DND-41 (cell line): Measurements from ENCODE around the gene FIZ1.

Experiments
- EZH2 ChIP-seq: IDR thresholded peaks from 3 replicates; pipeline ENCODE4 v1.6.1; 2012; ENCODE audit warnings: borderline replicate concordance, low read depth, mild to moderate bottlenecking, moderate library complexity, low read length, inconsistent platforms; ENCODE audit not compliant: severe bottlenecking
- TF ChIP-seq, protein P1 (sequence below): IDR thresholded peaks from 2 replicates; pipeline ENCODE4 v1.5.1; 2012; ENCODE audit warnings: borderline replicate concordance, low read length, moderate library complexity, mild to moderate bottlenecking; ENCODE audit not compliant: poor library complexity, severe bottlenecking; ENCODE audit errors: extremely low read depth

DNA sequence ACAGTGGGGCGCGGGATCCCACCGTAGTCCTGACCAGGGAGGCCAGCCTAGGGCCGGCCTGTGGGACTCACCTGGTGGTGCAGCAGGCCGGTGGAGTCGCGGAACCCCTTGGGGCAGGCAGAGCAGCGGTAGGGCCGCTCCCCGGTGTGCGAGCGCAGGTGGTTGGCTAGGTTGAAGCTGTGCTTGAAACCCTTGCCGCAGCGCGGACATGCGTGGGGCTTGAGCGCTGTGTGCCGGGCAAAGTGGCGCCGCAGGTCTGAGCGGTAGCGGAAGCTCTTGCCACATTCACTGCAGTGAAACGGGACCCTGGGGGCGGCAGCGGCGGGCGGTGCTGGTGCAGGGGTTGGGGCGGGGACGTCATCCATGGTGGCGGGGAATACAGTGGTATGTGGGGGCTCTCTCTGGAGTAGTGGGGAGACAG is 1.8 kb downstream of the FIZ1 start:
- TF ChIP-seq, protein P1, sequence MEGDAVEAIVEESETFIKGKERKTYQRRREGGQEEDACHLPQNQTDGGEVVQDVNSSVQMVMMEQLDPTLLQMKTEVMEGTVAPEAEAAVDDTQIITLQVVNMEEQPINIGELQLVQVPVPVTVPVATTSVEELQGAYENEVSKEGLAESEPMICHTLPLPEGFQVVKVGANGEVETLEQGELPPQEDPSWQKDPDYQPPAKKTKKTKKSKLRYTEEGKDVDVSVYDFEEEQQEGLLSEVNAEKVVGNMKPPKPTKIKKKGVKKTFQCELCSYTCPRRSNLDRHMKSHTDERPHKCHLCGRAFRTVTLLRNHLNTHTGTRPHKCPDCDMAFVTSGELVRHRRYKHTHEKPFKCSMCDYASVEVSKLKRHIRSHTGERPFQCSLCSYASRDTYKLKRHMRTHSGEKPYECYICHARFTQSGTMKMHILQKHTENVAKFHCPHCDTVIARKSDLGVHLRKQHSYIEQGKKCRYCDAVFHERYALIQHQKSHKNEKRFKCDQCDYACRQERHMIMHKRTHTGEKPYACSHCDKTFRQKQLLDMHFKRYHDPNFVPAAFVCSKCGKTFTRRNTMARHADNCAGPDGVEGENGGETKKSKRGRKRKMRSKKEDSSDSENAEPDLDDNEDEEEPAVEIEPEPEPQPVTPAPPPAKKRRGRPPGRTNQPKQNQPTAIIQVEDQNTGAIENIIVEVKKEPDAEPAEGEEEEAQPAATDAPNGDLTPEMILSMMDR = no peak
- no peak for TF ChIP-seq EZH2
